GM12892 (cell line): Measurements from ENCODE around the gene ABTB2.

ENCODE experiments used
- POLR2A ChIP-seq: IDR thresholded peaks from 2 replicates; pipeline ENCODE4 v1.6.1; 2011; ENCODE audit warnings: low read depth, low read length, control low read depth
- POLR2AphosphoS5 ChIP-seq: IDR thresholded peaks from 2 replicates; pipeline ENCODE4 v1.6.1; 2011; ENCODE audit warnings: low read depth, low read length, control low read depth
- TAF1 ChIP-seq: IDR thresholded peaks from 2 replicates; pipeline ENCODE4 v1.6.1; 2011; ENCODE audit warnings: low read depth, mild to moderate bottlenecking, control low read depth, low read length, borderline replicate concordance

GRCh38 chr11:34332524-34332923 lies 25.3 kb downstream of the ABTB2 start:
- no peak for TF ChIP-seq POLR2A
- no peak for TF ChIP-seq POLR2AphosphoS5
- no peak for TF ChIP-seq TAF1
